Dermis microvascular lymphatic vessel endothelial cell (primary cell): ENCODE measurements around the gene POTEI. TPM values are rescaled to one million over a fixed set of nuclear protein-coding genes. Genes with fewer than 3 reads are reported as not detected.
"Not testable (repeated sequence)": the region's sequence is repeated elsewhere in the genome, so short reads cannot be mapped to it uniquely, and the experiment has no call there.

Source experiments
- DNase-seq, 2 donors: peaks; one replicate each; pipeline versions ENCODE4 v3.0.0 to v3.0.0-alpha.2; 2010; ENCODE audit warnings: low read depth in 2 of 2
- total RNA-seq: library from RNA; depleted of rRNA; stranded (reverse); fragments of >200 nt; gene quantifications from 2 replicates; pipeline ENCODE4 v1.2.1, GENCODE V29; 2014

POTEI gene
- total RNA-seq, 1 donor from 2014 or later, result 0.26 TPM

DNA sequence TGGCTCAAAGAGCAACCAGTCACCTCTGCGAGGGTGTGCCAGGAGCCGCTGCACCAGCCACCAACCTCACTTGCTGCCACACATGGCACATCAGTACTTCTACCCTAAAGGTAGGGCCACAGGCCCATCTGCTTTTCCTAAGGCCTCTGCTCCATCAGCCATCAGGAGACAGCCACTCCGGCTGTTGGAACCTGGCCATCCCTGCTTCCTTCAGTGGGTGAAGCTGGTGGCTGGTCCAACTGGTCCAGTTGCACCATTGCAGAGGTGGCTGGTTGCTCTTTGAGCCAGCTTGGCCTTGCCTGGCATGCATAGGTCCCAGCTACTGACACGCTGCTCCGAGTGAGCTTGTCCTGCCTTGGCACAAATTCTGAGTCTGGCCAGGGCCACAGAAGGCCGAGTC lies 53.7 kb downstream of the POTEI start:
- not testable (repeated sequence) for DNase-seq

DNA sequence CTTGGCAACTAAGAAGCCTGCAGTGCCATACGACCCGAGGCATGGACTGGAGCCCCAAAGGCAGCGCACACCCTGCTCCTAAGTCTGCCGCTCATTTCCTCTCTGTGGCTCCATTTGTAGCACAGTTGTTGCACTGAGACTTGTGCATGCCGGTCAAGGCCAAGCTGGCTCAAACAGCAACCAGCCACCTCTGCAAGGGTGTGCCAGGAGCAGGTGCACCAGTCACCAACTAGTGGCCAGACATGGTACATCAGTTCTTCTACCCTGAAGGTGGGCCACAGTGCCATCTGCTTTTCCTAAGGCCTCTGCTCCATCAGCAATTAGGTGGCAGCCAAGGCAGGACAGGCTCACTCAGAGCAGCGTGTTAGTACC lies 54.4 kb downstream of the POTEI start:
- DNase-seq, result not testable (repeated sequence)

DNA sequence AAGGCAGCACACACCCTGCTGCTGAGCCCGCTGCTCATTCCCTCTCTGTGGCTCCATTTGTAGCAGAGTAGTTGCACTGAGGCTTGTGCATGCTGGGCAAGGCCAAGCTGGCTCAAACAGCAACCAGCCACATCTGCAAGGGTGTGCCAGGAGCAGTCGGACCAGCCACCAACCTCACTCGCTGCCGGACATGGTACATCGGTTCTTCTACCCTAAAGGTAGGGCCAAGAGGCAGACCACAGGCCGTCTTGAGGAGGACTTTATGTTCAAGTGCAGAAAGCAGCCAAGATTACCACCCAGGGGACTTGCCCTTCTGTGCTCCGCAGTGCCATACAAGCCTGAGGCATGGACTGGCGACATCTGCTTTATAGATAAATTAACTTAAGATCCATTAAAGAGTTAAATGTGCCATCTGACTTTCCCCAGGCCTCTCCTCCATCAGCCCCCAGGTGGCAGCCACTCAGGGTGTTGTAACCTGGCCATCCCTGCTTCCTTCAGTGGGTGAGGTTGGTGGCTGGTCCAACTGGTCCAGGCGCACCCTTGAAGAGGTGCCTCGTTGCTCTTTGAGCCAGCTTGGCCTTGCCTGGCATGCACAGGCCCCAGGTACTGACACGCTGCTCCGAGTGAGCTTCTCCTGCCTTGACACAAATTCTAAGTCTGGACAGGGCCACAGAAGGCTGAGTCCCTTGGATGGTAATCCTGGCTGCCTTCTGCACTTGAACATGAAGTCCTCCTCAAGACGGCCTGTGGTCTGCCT lies 55.0 kb downstream of the POTEI start:
- DNase-seq, result not testable (repeated sequence)

DNA sequence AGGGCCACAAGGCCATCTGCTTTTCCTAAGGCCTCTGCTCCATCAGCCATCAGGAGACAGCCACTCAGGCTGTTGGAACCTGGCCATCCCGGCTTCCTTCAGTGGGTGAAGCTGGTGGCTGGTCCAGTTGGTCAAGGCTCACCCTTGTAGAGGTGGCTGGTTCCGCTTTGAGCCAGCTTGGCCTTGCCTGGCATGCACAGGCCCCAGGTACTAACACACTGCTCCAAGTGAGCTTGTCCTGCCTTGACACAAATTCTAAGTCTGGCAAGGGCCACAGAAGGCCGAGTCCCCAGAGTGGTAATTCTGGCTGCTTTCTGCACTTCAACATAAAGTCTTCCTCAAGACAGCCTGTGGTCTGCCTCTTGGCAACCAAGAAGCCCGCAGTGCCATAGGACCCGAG lies 56.2 kb downstream of the POTEI start:
- DNase-seq, result not testable (repeated sequence)

DNA sequence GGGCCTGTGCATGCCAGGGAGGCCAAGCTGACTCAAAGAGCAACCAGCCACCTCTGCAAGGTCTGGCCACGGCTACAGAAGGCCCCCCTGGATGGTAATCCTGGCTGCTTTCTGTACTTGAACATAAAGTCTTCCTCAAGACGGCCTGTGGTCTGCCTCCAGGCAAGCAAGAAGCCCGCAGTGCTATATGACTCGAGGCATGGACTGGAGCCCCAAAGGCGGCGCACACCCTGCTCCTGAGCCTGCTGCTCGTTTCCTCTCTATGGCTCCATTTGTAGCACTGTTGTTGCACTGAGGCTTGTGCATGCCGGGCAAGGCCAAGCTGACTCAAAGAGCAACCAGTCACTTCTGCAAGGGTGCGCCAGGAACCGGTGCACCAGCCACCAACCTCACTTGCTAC lies 57.3 kb downstream of the POTEI start:
- not testable (repeated sequence) for DNase-seq

DNA sequence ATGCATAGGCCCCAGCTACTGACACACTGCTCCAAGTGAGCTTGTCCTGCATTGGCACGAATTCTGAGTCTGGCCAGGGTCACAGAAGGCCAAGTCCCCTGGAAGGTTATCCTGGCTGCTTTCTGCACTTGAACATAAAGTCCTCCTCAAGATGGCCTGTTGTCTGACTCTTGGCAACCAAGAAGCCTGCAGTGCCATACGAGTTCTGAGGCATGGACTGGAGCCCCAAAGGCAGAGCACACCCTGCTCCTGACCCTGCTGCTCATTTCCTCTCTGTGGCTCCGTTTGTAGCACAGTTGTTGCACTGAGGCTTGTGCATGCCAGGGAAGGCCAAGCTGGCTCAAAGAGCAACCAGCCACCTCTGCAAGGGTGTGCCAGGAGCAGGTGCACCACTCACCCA lies 57.9 kb downstream of the POTEI start:
- not testable (repeated sequence) for DNase-seq

DNA sequence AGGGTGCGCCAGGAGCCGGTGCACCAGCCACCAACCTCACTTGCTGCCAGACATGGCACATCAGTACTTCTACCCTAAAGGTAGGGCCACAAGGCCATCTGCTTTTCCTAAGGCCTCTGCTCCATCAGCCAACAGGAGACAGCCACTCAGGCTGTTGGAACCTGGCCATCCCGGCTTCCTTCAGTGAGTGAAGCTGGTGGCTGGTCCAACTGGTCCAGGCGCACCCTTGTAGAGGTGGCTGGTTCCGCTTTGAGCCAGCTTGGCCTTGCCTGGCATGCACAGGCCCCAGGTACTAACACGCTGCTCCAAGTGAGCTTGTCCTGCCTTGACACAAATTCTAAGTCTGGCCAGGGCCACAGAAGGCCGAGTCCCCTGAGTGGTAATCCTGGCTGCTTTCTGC lies 58.8 kb downstream of the POTEI start:
- DNase-seq, result not testable (repeated sequence)

DNA sequence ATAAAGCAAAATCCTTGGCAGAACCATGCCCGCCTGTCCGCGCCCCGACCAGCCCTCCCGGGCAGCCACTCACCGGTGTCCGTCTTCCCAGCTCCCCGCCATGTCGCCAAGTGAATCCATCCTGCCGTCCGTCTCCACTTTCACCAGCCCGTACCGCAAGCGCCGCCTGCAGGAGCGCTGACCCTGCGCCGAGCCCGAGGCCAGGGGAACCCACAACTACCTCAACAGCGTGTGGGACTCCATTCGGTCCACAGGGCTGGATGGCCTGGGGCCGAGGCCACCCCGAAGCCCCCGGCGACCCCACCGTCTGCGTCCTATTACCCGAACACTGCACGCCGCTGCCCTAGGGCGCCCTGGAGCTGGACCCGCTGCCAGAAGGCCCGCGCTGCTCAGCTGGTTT lies 81.5 kb downstream of the POTEI start:
- peak; percentile 28 to 38 for DNase-seq

DNA sequence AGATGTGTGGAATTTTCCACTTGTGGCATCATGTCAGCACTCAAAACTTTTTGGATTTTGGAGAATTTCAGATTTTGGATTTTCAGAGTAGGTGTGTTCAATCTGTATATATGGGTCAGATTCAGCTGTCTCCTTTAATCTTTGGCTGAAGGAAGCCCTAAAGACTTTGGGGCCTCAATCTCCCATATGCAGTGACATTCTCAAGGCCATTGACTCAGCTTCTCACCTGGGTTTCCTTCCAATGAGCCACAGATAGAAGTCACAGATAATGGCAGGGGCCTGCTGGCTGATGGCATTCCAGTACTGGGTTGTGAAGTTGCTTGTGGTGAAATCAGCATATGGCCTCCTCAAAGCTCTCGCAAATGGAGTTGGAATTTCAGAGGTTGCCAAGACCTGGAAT lies 90.3 kb downstream of the POTEI start:
- DNase-seq, result not testable (repeated sequence)

DNA sequence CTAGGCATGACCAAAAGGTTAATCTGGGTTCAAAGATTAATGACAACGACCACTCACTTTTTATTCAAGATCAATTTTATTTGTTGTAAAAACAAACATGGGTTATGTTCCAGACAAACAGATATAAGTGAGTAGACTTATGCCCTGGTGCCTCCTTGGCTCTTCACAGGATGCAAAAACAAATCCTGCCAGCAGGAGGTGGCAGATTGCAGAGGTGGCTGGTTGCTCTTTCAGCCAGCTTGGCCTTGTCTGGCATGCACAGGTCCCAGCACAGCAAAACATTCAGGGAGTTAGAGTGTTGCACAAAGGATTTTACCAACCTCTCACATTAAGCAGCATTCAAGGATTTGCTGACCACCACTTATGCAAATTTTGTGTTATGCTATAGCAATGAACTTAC lies 92.4 kb downstream of the POTEI start:
- not testable (repeated sequence) for DNase-seq

Other genes starting within 250 kb of the POTEI start
- 75.4 and 78.1 TPM in 2 replicates for gene IMP4, start 166.4 kb downstream of the POTEI start, total RNA-seq
- gene PTPN18, start 153.3 kb downstream of the POTEI start, total RNA-seq, result 20.0 and 27.4 TPM in 2 replicates
- gene CFC1B, start 11.9 kb upstream of the POTEI start, total RNA-seq, result not detected in 2 replicates
- gene CFC1, start 90.2 kb upstream of the POTEI start, total RNA-seq, result not detected in 2 replicates
- 0.26 and 0.38 TPM in 2 replicates for gene POTEJ, start 102.1 kb upstream of the POTEI start, total RNA-seq
- under 0.01 TPM in 1 of 2 replicates, not detected in the other for gene GPR148, start 219.7 kb upstream of the POTEI start, total RNA-seq
- gene AMER3, start 246.2 kb upstream of the POTEI start, total RNA-seq, result not detected in 2 replicates